ENCODE measurements around the gene KLF2. TPM values are rescaled to one million over a fixed set of nuclear protein-coding genes. Genes with fewer than 3 reads are reported as not detected.

KLF2 gene
- total RNA-seq, 3 donors from 2014 or later = 8.1 to 29.5 (median 23.4) TPM

- Histone ChIP-seq H3K36me3 (ENCODE audit: low read depth) (no peaks in the 10 kb centered on the region), H3K4me3 (no peak overlapping the region), H3K4me1 (ENCODE audit: low read depth) (peaks cover 20% of the 10 kb centered on the region), H3K9me3 (no peaks in the 10 kb centered on the region)
- DNase-seq (no peak), ATAC-seq (no peak)
- intact Hi-C loops (cut with DNase I, micrococcal nuclease) = no loop called here
- no peak for TF ChIP-seq CTCF (IDR thresholded peaks at IDR 0.05)
Observed at GRCh38 chr19:16328824-16329482, 4.3 kb downstream of the KLF2 start.

- no peaks in the 10 kb centered on the region for H3K36me3 ChIP-seq (ENCODE audit: low read depth)
- no peak for TF ChIP-seq CTCF (IDR thresholded peaks at IDR 0.05)
- intact Hi-C loops (cut with DNase I, micrococcal nuclease) = no loop called here
- H3K4me1 ChIP-seq (ENCODE audit: low read depth) = peaks cover 18% of the 10 kb centered on the region
- DNase-seq (peak; percentile 66 to 94 (median 72)), ATAC-seq (peak; percentile 80)
- no peaks in the 10 kb centered on the region for H3K9me3 ChIP-seq
- H3K4me3 ChIP-seq = no peak overlapping the region
Observed at GRCh38 chr19:16330368-16330801, 5.8 kb downstream of the KLF2 start.

- ATAC-seq (no peak), DNase-seq (no peak)
- Histone ChIP-seq H3K9me3 (no peaks in the 10 kb centered on the region), H3K36me3 (ENCODE audit: low read depth) (no peaks in the 10 kb centered on the region), H3K4me1 (ENCODE audit: low read depth) (peaks cover 18% of the 10 kb centered on the region), H3K4me3 (no peak overlapping the region)
- no peak for TF ChIP-seq CTCF (IDR thresholded peaks at IDR 0.05)
- intact Hi-C loops (cut with DNase I, micrococcal nuclease) = no loop called here
Observed at GRCh38 chr19:16330806-16331690, 6.4 kb downstream of the KLF2 start.

- intact Hi-C loops (cut with DNase I, micrococcal nuclease) = no loop called here
- TF ChIP-seq CTCF (IDR thresholded peaks at IDR 0.05) = no peak
- no peaks in the 10 kb centered on the region for H3K36me3 ChIP-seq (ENCODE audit: low read depth)
- no peak overlapping the region for H3K4me3 ChIP-seq
- peaks cover 6% of the 10 kb centered on the region for H3K4me1 ChIP-seq (ENCODE audit: low read depth)
- H3K9me3 ChIP-seq = no peaks in the 10 kb centered on the region
- no peak for ATAC-seq
- no peak for DNase-seq
Observed at GRCh38 chr19:16333001-16333586, 8.5 kb downstream of the KLF2 start.

- H3K4me1 ChIP-seq (ENCODE audit: low read depth) = no peaks in the 10 kb centered on the region
- no peak for DNase-seq
- no peak overlapping the region for H3K4me3 ChIP-seq
- ATAC-seq = no peak
- intact Hi-C loops (cut with DNase I, micrococcal nuclease) = no loop called here
- TF ChIP-seq CTCF (IDR thresholded peaks at IDR 0.05) = no peak
- no peaks in the 10 kb centered on the region for H3K36me3 ChIP-seq (ENCODE audit: low read depth)
- H3K9me3 ChIP-seq = no peaks in the 10 kb centered on the region
Observed at GRCh38 chr19:16334411-16334810, 9.8 kb downstream of the KLF2 start.
